ENCODE results near the gene GLIPR2.

- TF ChIP-seq POLR2A (IDR thresholded peaks at IDR 0.05) (no peak), CTCF (IDR thresholded peaks at IDR 0.05) (no peak)
These were observed 55.2 kb downstream of the GLIPR2 start for GRCh38 chr9:36191686-36192085.

Measured in heart left ventricle (tissue), 13 donors.